ENCODE data around the gene ADCK1.
"Not testable (repeated sequence)": the region's sequence is repeated elsewhere in the genome, so short reads cannot be mapped to it uniquely, and the experiment has no call there.

Gene ADCK1

DNA sequence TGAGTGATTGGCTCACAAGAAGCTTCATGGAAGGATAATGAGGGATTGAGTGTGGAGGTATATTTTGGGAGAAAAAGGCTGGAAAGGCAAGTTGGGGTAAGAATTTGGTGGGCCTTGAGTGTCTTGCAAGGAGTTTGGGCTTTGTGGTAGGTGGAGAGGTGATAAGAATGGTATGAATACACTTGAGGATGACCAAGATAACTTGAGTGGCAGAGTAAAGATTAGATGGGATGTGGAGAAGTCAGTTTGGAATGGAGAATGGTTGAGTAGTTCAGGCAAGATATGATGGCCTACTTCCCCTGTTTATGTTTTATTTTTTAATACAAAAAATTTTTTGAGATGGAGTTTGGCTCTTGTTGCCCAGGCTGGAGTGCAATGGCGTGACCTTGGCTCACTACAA is 9.1 kb downstream of the ADCK1 start:
- no peak for DNase-seq (ENCODE audit: low read depth)

DNA sequence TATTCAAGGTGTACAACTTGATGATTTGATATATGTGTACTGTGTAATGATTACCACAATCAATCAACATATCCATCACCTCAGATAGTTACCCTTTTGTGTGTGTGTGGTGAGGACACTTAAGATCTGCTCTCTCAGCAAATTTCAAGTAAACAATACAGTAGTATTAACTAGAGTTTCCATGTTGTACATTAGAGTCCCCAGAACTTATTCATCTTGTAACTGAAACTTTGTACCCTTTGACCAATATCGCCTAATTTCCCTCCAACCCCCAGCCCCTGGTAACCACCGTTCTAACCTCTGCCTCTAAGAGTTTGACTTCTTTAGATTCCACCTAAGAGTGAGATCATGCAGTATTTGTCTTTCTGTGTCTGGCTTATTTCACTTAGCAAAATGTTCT is 12.1 kb downstream of the ADCK1 start:
- DNase-seq (ENCODE audit: low read depth) = no peak

DNA sequence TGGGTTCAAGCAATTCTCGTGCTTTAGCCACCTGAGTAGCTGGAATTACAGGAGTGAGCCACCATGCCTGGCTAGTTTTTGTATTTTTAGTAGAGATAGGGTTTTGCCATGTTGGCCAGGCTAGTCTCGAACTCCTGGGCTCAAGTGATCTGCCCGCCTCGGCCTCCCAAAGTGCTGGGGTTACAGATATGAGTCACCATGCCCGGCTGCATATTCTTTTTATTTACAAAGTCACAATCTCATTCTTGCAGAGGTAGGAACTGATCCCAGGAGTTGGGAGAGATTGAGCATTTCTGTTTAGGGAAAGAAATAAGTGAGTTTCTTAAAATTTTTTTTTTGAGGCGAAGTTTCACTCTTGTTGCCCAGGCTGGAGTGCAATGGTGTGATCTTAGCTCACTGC is 12.8 kb downstream of the ADCK1 start:
- not testable (repeated sequence) for DNase-seq (ENCODE audit: low read depth)

DNA sequence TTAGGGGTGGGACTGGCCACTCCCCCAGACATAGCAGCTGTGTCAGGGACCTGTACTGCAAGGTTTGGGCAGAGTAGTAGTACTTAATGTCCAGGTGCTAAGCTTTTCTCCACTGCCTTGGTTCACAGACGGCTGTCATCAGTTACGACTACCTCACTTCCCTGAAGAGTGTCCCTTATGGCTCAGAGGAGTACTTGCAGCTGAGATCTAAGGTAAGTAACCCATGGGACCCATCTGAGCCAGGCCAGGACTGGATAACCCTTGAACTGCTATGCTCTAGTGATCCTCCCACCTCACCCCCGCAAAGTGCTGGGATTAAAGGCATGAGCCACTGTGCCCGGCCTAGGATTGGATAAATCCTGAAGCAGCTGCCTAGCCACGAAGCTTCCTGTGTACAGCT is 22.4 kb downstream of the ADCK1 start:
- no peak for DNase-seq (ENCODE audit: low read depth)

DNA sequence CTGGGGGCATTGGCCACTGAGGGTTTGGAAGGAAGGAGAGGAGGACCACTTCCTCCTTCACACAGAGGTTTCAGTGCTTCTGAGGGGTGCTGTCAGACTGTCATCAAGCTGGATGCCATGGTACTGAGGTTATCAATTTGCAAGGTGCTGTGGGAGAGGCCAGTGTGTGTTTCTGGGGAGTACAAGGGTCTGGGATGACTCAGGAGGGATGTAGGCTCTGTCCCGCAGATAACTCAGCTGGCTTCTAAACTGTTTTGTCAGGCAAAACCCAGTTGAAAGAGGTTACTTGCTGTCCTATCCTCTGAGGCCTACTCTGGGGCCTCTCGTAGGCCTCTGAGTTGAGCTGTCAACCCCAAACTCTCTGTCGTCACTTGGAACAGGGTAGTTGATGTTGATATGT is 22.8 kb downstream of the ADCK1 start:
- no peak for DNase-seq (ENCODE audit: low read depth)

DNA sequence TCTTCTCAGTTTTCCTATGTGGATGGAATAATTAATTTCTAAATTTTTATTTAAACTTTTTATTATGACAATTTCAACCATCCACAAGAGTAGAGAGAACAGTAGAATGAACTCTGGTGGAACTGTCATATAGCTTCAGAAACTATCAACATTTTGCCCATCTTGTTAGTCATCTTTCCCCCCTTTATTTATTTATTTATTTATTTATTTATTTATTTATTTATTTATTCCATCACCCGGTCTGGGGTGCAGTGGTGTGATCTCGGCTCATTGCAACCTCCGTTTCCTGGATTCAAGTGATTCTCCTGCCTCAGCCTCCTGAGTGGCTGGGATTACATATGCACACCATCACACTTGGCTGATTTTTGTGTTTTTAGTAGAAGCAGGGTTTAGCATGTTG is 23.5 kb downstream of the ADCK1 start:
- no peak for DNase-seq (ENCODE audit: low read depth)

DNA sequence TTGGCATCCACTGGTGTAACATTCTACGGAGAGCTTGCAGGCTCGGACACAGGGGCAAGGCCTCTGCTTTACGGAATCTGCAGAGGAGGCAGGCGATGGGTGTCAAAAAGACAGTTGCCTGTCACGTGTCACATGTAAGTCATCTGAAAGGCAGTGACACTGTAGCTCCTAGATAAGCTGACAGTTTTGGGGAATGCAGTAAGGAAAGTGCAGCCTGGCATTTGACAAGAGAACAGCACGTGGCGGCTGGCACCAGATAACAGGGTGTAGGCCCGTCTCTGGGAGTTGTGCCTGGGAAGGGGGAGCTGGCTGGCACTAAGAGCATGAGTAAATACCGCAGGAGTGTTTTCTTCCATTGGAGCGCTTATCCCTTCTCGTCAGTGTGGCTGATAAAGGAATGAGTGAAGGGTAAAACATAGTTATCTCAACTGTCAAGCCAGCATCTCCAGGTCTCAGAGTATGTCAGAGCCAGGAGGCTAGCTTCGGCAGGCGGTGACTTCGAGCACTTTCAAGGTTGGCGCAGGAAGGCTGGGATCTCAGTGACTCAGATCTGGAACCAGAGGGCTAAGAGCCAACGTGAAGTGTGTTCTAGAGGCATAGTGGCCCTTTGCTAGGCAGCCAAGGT is 26.1 kb downstream of the ADCK1 start:
- DNase-seq (ENCODE audit: low read depth) = no peak

DNA sequence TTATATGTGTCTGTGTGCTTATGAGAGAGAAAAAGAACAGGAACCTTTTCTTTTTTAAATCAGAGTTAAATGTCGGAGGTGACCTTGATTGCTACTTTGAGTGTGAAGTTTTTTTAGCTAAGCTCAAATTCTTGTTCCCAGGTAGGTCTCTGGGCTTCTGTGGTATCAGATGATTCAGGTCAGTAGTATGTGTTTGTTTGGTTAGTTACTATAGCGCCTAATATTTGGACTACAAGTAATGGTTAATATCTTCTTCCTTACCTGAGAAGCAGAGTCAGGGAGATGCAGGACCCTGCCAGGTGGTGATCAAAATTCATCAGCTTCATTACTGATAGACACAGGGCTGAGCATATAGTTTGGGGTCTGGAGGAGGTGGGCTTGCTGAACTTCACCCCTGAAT is 30.8 kb downstream of the ADCK1 start:
- DNase-seq (ENCODE audit: low read depth) = no peak

DNA sequence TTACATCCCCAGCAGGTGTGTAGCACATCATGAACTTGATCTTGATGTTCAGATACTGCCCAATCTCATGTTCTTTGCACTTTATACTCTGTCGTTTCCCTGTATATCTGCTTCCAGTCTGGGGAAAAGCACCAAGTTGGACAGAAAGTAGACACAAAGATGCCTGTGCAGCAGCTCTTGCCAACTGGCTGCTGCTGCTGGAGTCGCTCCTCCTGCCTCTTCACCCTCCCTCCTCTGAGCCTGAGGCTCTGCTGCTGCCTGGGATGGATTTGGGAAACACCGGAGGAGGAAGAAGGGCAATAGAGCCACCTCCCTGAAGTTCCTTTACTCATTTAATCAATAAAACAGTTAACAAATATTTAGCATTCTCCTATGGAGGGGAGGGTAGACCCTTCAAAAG is 32.4 kb downstream of the ADCK1 start:
- DNase-seq (ENCODE audit: low read depth) = no peak

DNA sequence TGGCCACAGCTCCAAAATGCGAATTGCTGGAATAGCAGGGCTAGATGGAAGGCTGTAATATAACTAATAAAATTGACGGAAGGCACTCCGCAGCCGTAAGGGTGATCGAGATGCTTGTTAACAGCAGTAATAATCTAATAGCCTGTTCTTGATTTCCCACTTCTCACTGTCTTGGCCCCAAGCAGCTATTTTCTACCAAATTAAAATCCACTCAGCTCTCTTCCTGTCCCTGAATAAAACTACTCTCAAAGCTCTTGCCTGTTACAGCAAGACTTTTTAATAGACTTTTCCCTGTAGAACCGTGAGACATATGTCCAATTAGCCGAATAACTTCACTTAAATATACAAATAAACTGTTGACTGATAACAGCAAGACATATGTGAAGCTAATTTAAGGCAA is 38.0 kb downstream of the ADCK1 start:
- no peak for DNase-seq (ENCODE audit: low read depth)

DNA sequence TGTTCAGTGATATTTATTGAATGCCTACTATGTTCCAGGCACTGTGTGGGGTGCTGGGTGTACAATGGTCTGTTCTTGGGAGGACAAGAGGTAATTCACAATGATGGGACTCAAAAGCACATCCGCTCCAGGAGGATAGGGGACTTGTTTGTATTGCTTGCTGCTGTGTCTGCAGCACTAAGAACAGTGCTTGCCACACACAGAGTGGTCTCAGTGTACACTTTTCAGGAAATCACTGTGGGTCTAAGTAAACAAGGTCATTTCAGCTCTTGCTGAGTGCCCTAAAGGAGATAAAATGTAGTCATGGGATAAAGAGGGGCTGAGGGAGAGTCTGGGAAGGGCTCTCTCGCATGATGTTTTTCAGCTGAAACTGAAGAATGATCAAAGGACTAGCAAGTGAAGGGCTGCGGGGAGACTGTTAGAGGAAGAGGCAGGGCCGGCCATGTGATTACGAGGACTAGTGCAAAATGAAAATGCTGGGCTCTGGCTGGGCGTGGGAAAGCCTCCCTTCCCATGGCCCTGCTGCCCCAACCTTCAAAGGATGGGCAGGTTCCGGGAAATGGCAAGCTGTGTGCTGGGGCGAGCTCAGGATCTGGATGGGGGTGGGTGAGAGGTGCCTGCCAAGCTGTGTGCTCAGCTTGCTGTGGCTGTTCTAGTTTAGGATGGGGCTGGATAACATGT is 39.1 kb downstream of the ADCK1 start:
- DNase-seq (ENCODE audit: low read depth) = no peak

DNA sequence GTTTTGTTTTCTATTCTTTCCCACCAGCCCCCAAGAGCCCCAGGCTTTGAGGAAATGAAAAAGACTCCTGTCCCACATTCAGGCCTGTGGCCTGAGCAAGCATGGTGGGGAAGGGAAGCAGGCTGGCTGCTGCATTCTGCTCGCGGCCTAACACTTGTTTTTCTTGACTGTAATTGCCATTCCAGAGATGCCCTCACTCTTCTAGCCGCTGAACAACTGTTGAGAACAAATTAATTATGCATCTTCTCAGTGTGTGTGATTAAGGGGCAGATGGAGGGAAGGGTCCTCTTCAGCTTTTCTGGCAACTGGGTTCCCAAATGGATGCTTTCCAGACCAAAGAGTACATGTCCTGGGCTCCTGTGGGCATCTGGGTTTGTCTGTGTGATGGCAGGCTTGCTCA is 43.3 kb downstream of the ADCK1 start:
- DNase-seq (ENCODE audit: low read depth) = no peak

DNA sequence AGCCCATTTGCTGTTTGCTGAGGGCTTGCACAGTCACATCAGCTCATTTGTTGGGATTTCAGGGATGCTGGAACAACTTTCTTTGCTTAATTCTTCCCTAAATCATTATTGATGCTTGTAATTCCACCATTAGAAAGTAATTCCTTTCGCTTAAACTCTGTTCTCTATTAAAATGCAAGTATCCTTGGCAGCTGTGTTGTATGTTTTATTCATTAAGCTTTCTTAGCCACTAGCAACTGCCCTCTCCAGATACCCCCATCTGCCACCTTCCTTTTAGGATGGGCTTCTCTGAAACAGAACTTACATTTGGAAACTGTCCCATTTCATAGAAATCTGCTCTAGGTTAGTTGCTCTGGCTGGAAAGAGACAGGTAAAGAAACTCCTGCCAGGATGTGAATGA is 43.7 kb downstream of the ADCK1 start:
- DNase-seq (ENCODE audit: low read depth) = no peak

DNA sequence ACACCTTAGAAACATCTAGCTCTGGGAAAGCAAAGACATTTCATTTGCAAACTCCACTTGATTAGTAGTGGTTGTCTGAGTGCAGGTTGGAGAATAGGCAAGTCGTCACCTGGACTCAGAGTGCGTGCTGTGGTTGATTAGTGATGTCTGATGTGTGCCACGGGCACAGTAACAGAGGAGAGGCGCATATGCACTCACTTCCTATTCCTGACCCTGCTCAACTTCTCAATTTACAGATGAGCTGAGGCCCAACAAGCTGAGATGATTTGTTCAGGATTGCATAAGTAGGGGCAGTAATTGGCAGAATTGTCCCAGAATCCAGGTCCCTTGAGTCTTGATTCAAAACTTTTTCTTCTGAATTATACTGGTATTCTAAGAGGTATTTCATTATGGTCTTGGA is 44.9 kb downstream of the ADCK1 start:
- DNase-seq (ENCODE audit: low read depth) = no peak

DNA sequence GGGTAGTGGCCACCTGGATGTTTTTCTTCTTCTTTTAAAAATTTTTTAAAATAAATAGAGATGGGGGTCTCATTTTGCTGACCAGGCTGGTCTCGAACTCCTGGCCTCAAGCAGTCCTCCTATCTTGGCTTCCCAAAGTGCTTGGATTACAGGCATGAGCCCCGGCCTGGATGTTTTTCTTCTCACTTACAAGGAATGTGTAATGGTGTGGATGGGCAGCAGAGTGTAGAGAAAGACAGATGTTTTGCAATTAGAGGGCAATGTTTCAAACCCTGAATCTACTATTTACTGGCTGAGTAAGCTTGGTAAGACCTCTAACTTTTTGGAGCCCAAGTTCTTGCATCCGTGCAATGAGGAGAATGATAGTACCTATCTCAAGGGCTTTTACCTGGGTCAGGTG is 48.1 kb downstream of the ADCK1 start:
- no peak for DNase-seq (ENCODE audit: low read depth)

DNA sequence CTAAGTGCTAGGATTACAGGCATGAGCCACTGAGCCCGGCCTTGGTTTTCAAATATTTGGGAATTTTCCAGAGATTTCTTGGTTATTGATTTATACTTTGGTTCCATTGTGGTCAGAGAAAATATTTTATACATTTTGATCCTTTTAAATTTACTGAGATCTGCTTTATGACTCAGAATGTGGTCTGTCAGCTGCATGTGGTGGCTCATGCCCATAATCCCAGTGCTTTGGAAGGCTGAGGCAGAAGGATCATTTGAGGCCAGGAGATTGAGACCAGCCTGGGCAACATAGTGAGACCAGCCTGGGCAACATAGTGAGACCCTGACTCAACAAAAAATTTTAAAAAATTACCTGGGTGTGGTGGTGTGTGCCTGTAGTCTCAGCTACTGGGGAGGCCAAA is 49.8 kb downstream of the ADCK1 start:
- peak; percentile 31 for DNase-seq (ENCODE audit: low read depth)

DNA sequence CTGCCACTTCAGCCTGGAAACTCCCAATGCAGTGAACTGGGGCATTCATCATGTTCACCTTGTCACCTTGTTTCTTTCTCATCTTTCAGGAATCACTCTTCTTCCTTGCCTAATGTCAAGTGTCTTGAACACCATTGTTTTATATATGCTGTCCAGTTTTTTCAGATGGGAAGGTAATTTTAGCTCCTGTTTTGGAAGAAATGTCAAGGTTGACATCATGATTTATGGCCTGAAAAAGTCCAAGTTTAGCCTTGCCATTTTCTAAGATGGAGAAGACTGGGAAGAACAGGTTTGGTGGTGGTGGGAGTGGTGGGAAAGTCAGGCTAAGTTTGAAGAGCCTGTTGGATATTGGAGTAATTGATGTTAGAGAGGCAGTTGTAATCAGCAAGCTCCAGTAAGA is 54.0 kb downstream of the ADCK1 start:
- no peak for DNase-seq (ENCODE audit: low read depth)

DNA sequence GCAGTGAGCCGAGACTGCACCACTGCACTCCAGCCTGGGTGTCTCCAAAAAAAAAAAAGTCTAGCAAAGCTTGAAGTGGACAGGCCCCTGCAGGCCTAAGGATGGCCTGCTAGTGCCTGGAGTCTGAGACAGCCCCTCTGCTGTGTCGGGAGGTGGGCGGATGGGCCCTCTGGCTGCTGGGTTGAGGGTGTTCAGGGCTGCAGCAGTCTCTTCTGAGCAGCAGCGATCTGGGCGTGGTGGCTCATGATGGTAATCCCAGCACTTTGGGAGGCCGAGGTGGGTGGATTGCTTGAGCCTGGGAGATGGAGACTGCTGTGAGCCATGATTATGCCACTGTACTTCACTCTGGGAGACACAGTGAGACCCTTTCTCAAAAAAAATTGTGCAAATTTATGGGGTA is 57.0 kb downstream of the ADCK1 start:
- DNase-seq (ENCODE audit: low read depth) = no peak

DNA sequence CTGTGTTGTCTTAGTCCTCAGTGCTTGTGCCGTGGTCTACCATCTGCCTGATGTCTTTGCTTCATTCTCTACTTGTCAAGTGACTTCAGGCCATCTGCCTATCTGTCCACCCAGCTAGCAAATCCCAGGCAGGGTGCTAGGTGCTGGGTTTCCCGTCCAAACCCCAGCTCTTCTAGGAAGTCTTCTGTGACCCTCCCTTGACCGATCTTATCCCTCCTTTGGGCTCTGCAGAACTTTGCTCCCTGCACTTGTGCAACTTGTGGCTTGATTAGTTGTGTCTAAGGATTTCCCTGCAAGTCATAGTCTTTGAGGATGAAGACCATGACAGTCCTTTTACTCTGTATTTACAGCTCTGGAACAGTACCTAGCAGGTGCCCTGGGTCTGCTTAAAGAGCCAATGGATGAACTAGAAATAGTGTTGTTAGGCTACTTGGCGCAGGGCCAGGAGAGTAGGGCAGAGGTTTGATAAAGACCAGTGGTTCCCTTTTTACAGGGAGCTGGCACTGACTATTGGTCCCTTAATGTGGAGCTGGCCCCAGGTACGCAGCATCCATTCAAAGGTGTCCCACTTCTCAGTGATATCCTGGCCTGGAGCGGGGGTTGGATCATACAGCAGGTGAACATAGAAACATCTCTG is 60.1 kb downstream of the ADCK1 start:
- no peak for DNase-seq (ENCODE audit: low read depth)

DNA sequence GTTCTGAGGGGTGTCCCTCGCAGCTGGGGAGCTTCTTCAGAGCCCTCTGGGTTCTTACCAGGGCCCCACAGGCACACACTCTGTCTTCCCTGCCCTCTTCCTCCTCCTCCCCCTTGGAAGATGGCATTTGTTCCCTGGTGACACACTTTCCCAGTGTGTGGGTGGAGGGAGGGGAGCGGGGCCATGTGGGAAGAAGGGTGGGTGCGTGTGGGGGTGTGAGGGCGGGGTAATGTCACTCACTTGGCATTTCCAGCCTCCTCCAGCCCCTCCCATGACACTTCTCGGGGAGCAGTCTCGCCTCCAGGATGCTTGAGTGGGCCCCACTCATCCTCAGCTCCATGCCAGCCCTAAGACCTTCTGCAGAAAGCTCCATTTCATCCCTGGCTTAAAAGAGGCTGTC is 61.3 kb downstream of the ADCK1 start:
- no peak for DNase-seq (ENCODE audit: low read depth)

DNA sequence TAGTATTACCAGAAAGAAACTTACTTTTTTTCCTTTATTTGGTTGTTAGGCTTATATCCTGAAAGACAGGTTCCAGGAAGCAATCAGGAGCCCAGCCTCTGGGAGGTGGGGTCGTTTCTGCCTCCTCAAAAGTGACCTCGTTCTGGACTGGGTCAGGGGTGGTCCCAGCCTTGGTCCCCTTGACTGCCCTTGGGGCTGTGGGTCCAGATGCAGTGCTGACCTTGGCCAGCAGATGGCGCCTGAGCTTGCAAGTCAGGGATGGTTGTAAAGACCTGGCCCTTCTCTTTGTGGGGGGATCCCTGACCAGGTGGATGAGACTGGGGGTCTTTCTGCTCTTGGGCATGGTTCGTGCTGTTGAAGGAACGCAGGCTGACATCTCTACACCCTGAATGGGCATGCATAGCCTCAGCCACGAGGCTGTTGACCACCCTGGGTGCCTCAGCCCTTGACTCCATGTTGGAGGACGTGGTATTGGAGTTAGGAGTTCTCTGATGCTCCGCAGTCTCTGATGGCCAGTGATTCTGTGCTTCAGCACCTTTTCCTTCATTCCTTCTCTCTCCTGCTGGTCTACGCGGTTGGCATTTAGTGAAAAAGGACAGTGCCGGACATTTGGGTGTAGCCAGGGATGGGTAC is 62.4 kb downstream of the ADCK1 start:
- no peak for DNase-seq (ENCODE audit: low read depth)

DNA sequence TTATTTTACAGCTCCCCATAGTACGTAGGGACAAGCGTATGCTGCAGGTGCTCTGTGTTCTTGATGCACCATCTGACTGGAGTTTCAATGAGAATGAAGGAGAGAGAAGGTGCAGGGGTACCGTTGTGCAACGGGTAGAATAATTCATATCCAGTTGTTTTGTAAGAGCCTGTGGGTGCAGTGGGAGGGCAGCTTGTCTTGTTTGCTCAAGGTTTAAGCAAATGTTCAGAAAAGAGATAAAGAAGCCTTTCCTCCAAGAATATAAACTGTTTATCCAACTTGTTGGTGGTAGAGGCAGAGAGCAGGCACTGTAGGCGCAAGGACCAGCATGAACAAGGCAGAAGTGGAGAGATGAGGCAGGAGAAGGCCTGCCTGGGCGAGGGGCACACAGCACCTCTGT is 64.2 kb downstream of the ADCK1 start:
- no peak for DNase-seq (ENCODE audit: low read depth)

DNA sequence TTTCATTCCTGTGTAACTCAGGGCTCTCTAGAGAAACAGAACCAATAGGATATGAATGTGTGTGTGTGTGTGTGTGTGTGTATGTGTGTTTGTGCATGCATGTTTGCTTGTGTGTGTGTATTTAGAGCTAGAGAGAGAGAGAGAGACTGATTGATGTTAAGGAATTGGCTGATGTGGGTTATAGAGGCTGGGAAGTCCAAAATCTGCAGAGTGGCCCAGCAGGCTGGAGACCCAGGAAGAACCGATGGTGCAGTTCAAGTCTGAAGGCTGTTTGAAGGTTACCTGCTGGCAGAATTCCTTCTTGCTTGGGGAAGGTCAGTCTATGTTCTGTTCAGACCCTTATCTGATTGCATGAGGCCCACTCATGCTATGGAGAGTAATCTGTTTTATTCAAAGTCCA is 64.7 kb downstream of the ADCK1 start:
- DNase-seq (ENCODE audit: low read depth) = no peak
